B cell (primary cell): ENCODE measurements around the gene GDF11. TPM values are rescaled to one million over a fixed set of nuclear protein-coding genes. Genes with fewer than 3 reads are reported as not detected.

Source experiments
- ATAC-seq: fragments of 200-7000 bp; cut with Tn5 transposase; one replicate; pipeline ENCODE4 v1.10.0; 2021; ENCODE audit warnings: low read depth, mild to moderate bottlenecking, moderate number of reproducible peaks, moderate library complexity
- CTCF ChIA-PET: fragments of 350-600 bp; sonication (Branson Sonifier 250); formaldehyde crosslinking; loops from one replicate; lab custom pipeline; 2021; ENCODE audit warnings: antibody characterized with exemption, inconsistent platforms; lab: Charles Lee
- POLR2A ChIA-PET: fragments of 350-600 bp; sonication (Branson Sonifier 250); formaldehyde crosslinking; loops from one replicate; lab custom pipeline; 2021; ENCODE audit warnings: antibody characterized with exemption; lab: Charles Lee
- DNase-seq: peaks from one replicate; pipeline ENCODE4 v3.0.0; 2013
- H2AFZ ChIP-seq: 2 replicates; pipeline ENCODE4 v1.6.1; 2012; ENCODE audit warnings: mild to moderate bottlenecking, low read depth, low read length; ENCODE audit not compliant: insufficient read depth, poor library complexity, severe bottlenecking
- H3K27ac ChIP-seq, 2 donors: 1 replicate in 1 of 2; 2 replicates in 1 of 2; pipeline ENCODE4 v1.5.1; 2012 to 2013; ENCODE audit warnings: low read length in 2 of 2, mild to moderate bottlenecking in 2 of 2, moderate library complexity in 1 of 2
- H3K27me3 ChIP-seq, 4 experiments: fragments of 200-600 bp in 1 of 4; sonication (generic) in 1 of 4; replicated peaks in 1 of 4; 1 replicate in 2 of 4; 2 replicates in 2 of 4; pipeline versions ENCODE4 v1.6.1 to v1.7.0; 2013 to 2016; ENCODE audit warnings: low read length in 3 of 4, mild to moderate bottlenecking in 2 of 4, mixed read lengths in 1 of 4, moderate library complexity in 1 of 4; ENCODE audit not compliant: insufficient read depth in 4 of 4, control insufficient read depth in 3 of 4; ENCODE audit errors: control extremely low read depth in 1 of 4
- H3K36me3 ChIP-seq, 2 experiments: replicated peaks in 1 of 2; 1 replicate in 1 of 2; 2 replicates in 1 of 2; pipeline versions ENCODE4 v1.6.1 to v1.7.1; 2013; ENCODE audit warnings: low read length in 1 of 2; ENCODE audit not compliant: insufficient read depth in 2 of 2, control insufficient read depth in 1 of 2; ENCODE audit errors: control extremely low read depth in 1 of 2, extremely low read depth in 1 of 2
- H3K4me1 ChIP-seq, 2 donors: fragments of 200-600 bp in 1 of 2; sonication (generic) in 1 of 2; 1 replicate in 1 of 2; 2 replicates in 1 of 2; pipeline versions ENCODE4 v1.5.1 to v1.6.1; 2013 to 2017; ENCODE audit warnings: low read length in 2 of 2; ENCODE audit not compliant: control insufficient read depth in 2 of 2, insufficient read depth in 2 of 2
- H3K4me2 ChIP-seq: replicated peaks from 2 replicates; pipeline ENCODE3; 2012; ENCODE audit warnings: mild to moderate bottlenecking, low read depth, low read length; ENCODE audit not compliant: poor library complexity, severe bottlenecking
- H3K4me3 ChIP-seq, 5 experiments: fragments of 200-600 bp in 1 of 5; sonication (generic) in 1 of 5; 1 replicate in 3 of 5; 2 replicates in 2 of 5; pipeline versions ENCODE4 v1.5.1 to v1.7.0; 2011 to 2016; ENCODE audit warnings: low read length in 4 of 5, mild to moderate bottlenecking in 4 of 5, low read depth in 2 of 5, control low read depth in 1 of 5, moderate library complexity in 1 of 5; ENCODE audit not compliant: insufficient read depth in 1 of 5; ENCODE audit errors: control extremely low read depth in 1 of 5, extremely low read depth in 1 of 5
- H3K79me2 ChIP-seq: fragments of 200-600 bp; sonication (generic); one replicate; pipeline ENCODE4 v1.6.0; 2016; ENCODE audit warnings: low read length; ENCODE audit not compliant: control insufficient read depth, insufficient read depth
- H3K9ac ChIP-seq: fragments of 200-600 bp; sonication (generic); 2 replicates; pipeline ENCODE4 v1.6.1; 2017; ENCODE audit warnings: mild to moderate bottlenecking, low read length, moderate library complexity
- H3K9me3 ChIP-seq, 3 donors: one replicate each; pipeline versions ENCODE4 v1.6.1 to v1.7.1; 2013; ENCODE audit warnings: low read length in 2 of 3; ENCODE audit not compliant: control insufficient read depth in 2 of 3, insufficient read depth in 1 of 3; ENCODE audit errors: control extremely low read depth in 1 of 3
- H4K20me1 ChIP-seq: 2 replicates; pipeline ENCODE4 v1.6.0; 2012; ENCODE audit warnings: mild to moderate bottlenecking, low read length; ENCODE audit not compliant: insufficient read depth, control insufficient read depth, poor library complexity, severe bottlenecking
- H3K27ac Mint-ChIP-seq: one replicate; pipeline ENCODE4 v1.8.0; 2021; ENCODE audit warnings: mixed read lengths
- H3K27me3 Mint-ChIP-seq: one replicate; pipeline ENCODE4 v1.8.0; 2021; ENCODE audit warnings: mixed read lengths
- H3K4me1 Mint-ChIP-seq: one replicate; pipeline ENCODE4 v1.8.0; 2021; ENCODE audit warnings: mixed read lengths
- H3K4me3 Mint-ChIP-seq: one replicate; pipeline ENCODE4 v1.8.0; 2021; ENCODE audit warnings: mixed read lengths
- H3K9me3 Mint-ChIP-seq: one replicate; pipeline ENCODE4 v1.8.0; 2022; ENCODE audit warnings: mixed read lengths; ENCODE audit not compliant: insufficient read depth
- CTCF ChIP-seq: fragments of 200-600 bp; IDR thresholded peaks from one replicate; pipeline ENCODE4 v1.8.0; 2022; ENCODE audit warnings: antibody characterized with exemption, mild to moderate bottlenecking
- EZH2 ChIP-seq: IDR thresholded peaks from 2 replicates; pipeline ENCODE4 v1.6.1; 2012; ENCODE audit warnings: borderline replicate concordance, low read depth, mild to moderate bottlenecking, moderate library complexity, low read length; ENCODE audit not compliant: insufficient read depth, poor library complexity, severe bottlenecking
- WGBS: methylation state at CpG from one replicate; pipeline ENCODE4 v1.1.5; 2013; ENCODE audit warnings: missing lambda C conversion rate; ENCODE audit not compliant: insufficient coverage; 5-methylcytosine and 5-hydroxymethylcytosine counted together
- intact Hi-C: fragments of 100-400 bp; cut with micrococcal nuclease; formaldehyde crosslinking; loops from one replicate; pipeline ENCODE4 v1.10.0; 2022
- polyA plus RNA-seq: library from polyadenylated mRNA; depleted of rRNA; stranded (reverse); fragments of >200 nt; gene quantifications from 2 replicates; pipeline ENCODE4 v1.2.3, GENCODE V29; 2012
- total RNA-seq, 2 donors: library from RNA; stranded (reverse); fragments of 120-200 nt in 1 of 2; gene quantifications; 1 replicate in 1 of 2; 2 replicates in 1 of 2; pipeline versions ENCODE4 v1.2.3 to v1.2.4, GENCODE V29; 2013 to 2022

GDF11 gene
- total and polyA plus RNA-seq, 2 donors (not counting 1 experiment from before 2014, with no cell fraction given), result 4.4 to 11.3 TPM

GRCh38 chr12:55700255-55701018, 42.5 kb upstream of the GDF11 start:
- Histone ChIP-seq H3K9ac (no peak overlapping the region), H2AFZ (no peak overlapping the region), H3K4me3 (no peak overlapping the region), H3K27ac (no peak overlapping the region), H3K4me2 (no peak overlapping the region), H3K4me1 (no peaks in the 10 kb centered on the region), H4K20me1 (no peaks in the 10 kb centered on the region), H3K27me3 (peaks cover 0 to 3% (median 0%) of the 10 kb centered on the region in 4 experiments), H3K36me3 (no peaks in the 10 kb centered on the region), H3K9me3 (no peaks in the 10 kb centered on the region), H3K79me2 (no peaks in the 10 kb centered on the region)
- ChIA-PET CTCF (interaction anchor here (0.8 kb wide), 1 partner anchor 11 kb away, joined by 3 read pairs; no protein-coding TSS in a partner anchor), POLR2A (no interaction called here)
- ATAC-seq, result no peak
- Mint-ChIP-seq H3K27ac (no peak overlapping the region), H3K27me3 (no peaks in the 10 kb centered on the region), H3K9me3 (no peaks in the 10 kb centered on the region), H3K4me1 (no peaks in the 10 kb centered on the region), H3K4me3 (no peak overlapping the region)
- no peak for DNase-seq
- no peak for TF ChIP-seq EZH2
- no peak for TF ChIP-seq CTCF
- intact Hi-C loops, result no loop called here
- WGBS, result 95% methylated on average over 18 of the region's 21 CpGs

DNA sequence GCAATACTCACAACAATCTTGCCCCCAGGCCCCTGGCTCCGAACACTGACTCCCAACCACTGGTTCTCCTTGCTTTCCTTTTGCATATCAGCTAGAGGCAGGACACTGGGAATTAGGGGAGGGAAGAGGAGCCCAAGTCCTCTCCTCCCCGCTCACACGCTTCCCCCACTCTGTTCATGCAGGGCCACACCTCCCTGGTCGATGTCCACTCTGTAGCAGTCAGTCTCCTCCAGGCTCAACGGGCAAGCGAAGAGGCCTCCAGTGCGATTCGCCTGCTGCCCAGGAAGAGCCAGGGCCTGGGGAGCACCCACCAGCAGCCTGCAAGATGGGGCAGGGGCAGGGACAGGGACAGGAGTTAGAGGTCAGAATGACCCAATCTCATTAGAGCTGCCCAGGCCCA, 40.1 kb upstream of the GDF11 start:
- Histone ChIP-seq H3K9me3 (no peaks in the 10 kb centered on the region), H2AFZ (no peak overlapping the region), H3K9ac (no peak overlapping the region), H3K4me3 (no peak overlapping the region), H3K36me3 (no peaks in the 10 kb centered on the region), H3K27me3 (peaks cover 0 to 12% (median 3%) of the 10 kb centered on the region in 4 experiments), H4K20me1 (no peaks in the 10 kb centered on the region), H3K27ac (no peak overlapping the region), H3K4me2 (no peak overlapping the region), H3K79me2 (no peaks in the 10 kb centered on the region), H3K4me1 (peaks cover 7 to 9% of the 10 kb centered on the region in 2 donors)
- H3K4me3 Mint-ChIP-seq, result no peak overlapping the region
- CTCF ChIA-PET, result no interaction called here
- POLR2A ChIA-PET, result no interaction called here
- no peak overlapping the region for H3K27ac Mint-ChIP-seq
- no peak for TF ChIP-seq CTCF
- WGBS, result 92% methylated on average over 6 of the region's 8 CpGs
- H3K9me3 Mint-ChIP-seq, result no peaks in the 10 kb centered on the region
- peaks cover 3% of the 10 kb centered on the region for H3K27me3 Mint-ChIP-seq
- no peak for ATAC-seq
- intact Hi-C loops, result no loop called here
- DNase-seq, result no peak
- peaks cover 13% of the 10 kb centered on the region for H3K4me1 Mint-ChIP-seq
